ENCODE results near the gene REEP6.
"Not testable (repeated sequence)": the region's sequence is repeated elsewhere in the genome, so short reads cannot be mapped to it uniquely, and the experiment has no call there.

Gene REEP6

GRCh38 chr19:1522838-1523237 is 31.9 kb downstream of the REEP6 start:
- DNase-seq (ENCODE audit: low read depth in 1 of 2, low spot score in 1 of 2): no peak

GRCh38 chr19:1523412-1524286 is 32.7 kb downstream of the REEP6 start, which contains the start of gene PLK5:
TSS of gene PLK5 (plus strand) at chr19:1524077. CDS start at chr19:1526997, 2,920 bp downstream.
- DNase-seq (ENCODE audit: low read depth in 1 of 2, low spot score in 1 of 2): no peak

GRCh38 chr19:1524287-1524971 is 33.4 kb downstream of the REEP6 start:
- DNase-seq (ENCODE audit: low read depth in 1 of 2, low spot score in 1 of 2): no peak

- DNase-seq (ENCODE audit: low read depth in 1 of 2, low spot score in 1 of 2): no peak
Measured at GRCh38 chr19:1524972-1525325, 34.0 kb downstream of the REEP6 start.

GRCh38 chr19:1525343-1525742 is 34.4 kb downstream of the REEP6 start:
- DNase-seq (ENCODE audit: low read depth in 1 of 2, low spot score in 1 of 2): no peak

GRCh38 chr19:1526066-1526778 is 35.2 kb downstream of the REEP6 start:
- DNase-seq (ENCODE audit: low read depth in 1 of 2, low spot score in 1 of 2): no peak

GRCh38 chr19:1526979-1527649 is 36.1 kb downstream of the REEP6 start:
- no peak for DNase-seq (ENCODE audit: low read depth in 1 of 2, low spot score in 1 of 2)

GRCh38 chr19:1527650-1528309 is 36.8 kb downstream of the REEP6 start:
- no peak for DNase-seq (ENCODE audit: low read depth in 1 of 2, low spot score in 1 of 2)

GRCh38 chr19:1528596-1529429 is 37.8 kb downstream of the REEP6 start:
- DNase-seq (ENCODE audit: low read depth in 1 of 2, low spot score in 1 of 2): no peak

GRCh38 chr19:1529430-1529816 is 38.4 kb downstream of the REEP6 start:
- DNase-seq (ENCODE audit: low read depth in 1 of 2, low spot score in 1 of 2): no peak

GRCh38 chr19:1530856-1531255 is 39.9 kb downstream of the REEP6 start:
- DNase-seq (ENCODE audit: low read depth in 1 of 2, low spot score in 1 of 2): not testable (repeated sequence)

- no peak for DNase-seq (ENCODE audit: low read depth in 1 of 2, low spot score in 1 of 2)
Measured at GRCh38 chr19:1531587-1531986, 40.6 kb downstream of the REEP6 start.

GRCh38 chr19:1532003-1532402 is 41.0 kb downstream of the REEP6 start:
- DNase-seq (ENCODE audit: low read depth in 1 of 2, low spot score in 1 of 2): no peak

GRCh38 chr19:1533510-1534150 is 42.6 kb downstream of the REEP6 start:
- no peak for DNase-seq (ENCODE audit: low read depth in 1 of 2, low spot score in 1 of 2)

- no peak for DNase-seq (ENCODE audit: low read depth in 1 of 2, low spot score in 1 of 2)
Measured at GRCh38 chr19:1534972-1535371, 44.0 kb downstream of the REEP6 start.

- not testable (repeated sequence) for DNase-seq (ENCODE audit: low read depth in 1 of 2, low spot score in 1 of 2)
Measured at GRCh38 chr19:1535699-1536098, 44.7 kb downstream of the REEP6 start.

- no peak for DNase-seq (ENCODE audit: low read depth in 1 of 2, low spot score in 1 of 2)
Measured at GRCh38 chr19:1538978-1539377, 48.0 kb downstream of the REEP6 start.

- not testable (repeated sequence) for DNase-seq (ENCODE audit: low read depth in 1 of 2, low spot score in 1 of 2)
Measured at GRCh38 chr19:1539749-1540148, 48.8 kb downstream of the REEP6 start.

GRCh38 chr19:1540365-1540925 is 49.5 kb downstream of the REEP6 start:
- no peak for DNase-seq (ENCODE audit: low read depth in 1 of 2, low spot score in 1 of 2)
